Natural killer cell (primary cell): Measurements from ENCODE around the gene MYCN. TPM values are rescaled to one million over a fixed set of nuclear protein-coding genes. Genes with fewer than 3 reads are reported as not detected.

ENCODE experiments used
- ATAC-seq, 3 donors: fragments of 150-1000 bp in 2 of 3; fragments of 200-7000 bp in 1 of 3; cut with Tn5 transposase; 1 replicate in 1 of 3; 2 replicates in 2 of 3; pipeline ENCODE4 v1.10.0; 2021; ENCODE audit warnings: mild to moderate bottlenecking in 2 of 3, moderate library complexity in 2 of 3
- DNase-seq, 2 donors: peaks; one replicate each; pipeline versions ENCODE4 v3.0.0 to v3.0.0-alpha.2; 2013 to 2021; ENCODE audit warnings: mixed read lengths in 1 of 2
- H3K27ac ChIP-seq: one replicate; pipeline ENCODE4 v1.5.1; 2013; ENCODE audit warnings: mild to moderate bottlenecking, low read length
- H3K27me3 ChIP-seq: one replicate; pipeline ENCODE4 v1.6.1; 2013; ENCODE audit warnings: low read length; ENCODE audit not compliant: control insufficient read depth, insufficient read depth
- H3K36me3 ChIP-seq: one replicate; pipeline ENCODE4 v1.6.1; 2013; ENCODE audit warnings: low read length; ENCODE audit not compliant: control insufficient read depth, insufficient read depth
- H3K4me1 ChIP-seq: one replicate; pipeline ENCODE4 v1.6.1; 2013; ENCODE audit warnings: low read length; ENCODE audit not compliant: control insufficient read depth, insufficient read depth
- H3K4me3 ChIP-seq: one replicate; pipeline ENCODE4 v1.5.1; 2013; ENCODE audit warnings: low read length
- H3K9me3 ChIP-seq: one replicate; pipeline ENCODE4 v1.6.1; 2013; ENCODE audit warnings: low read length; ENCODE audit not compliant: control insufficient read depth, insufficient read depth
- H3K27ac Mint-ChIP-seq, 2 donors: one replicate each; pipeline ENCODE4 v1.8.0; 2022; ENCODE audit warnings: mild to moderate bottlenecking in 2 of 2, mixed read lengths in 2 of 2, moderate library complexity in 1 of 2
- H3K27me3 Mint-ChIP-seq, 2 donors: one replicate each; pipeline ENCODE4 v1.8.0; 2022; ENCODE audit warnings: low read depth in 2 of 2, mixed read lengths in 2 of 2
- H3K36me3 Mint-ChIP-seq: one replicate; pipeline ENCODE4 v1.8.0; 2022; ENCODE audit warnings: mixed read lengths
- H3K4me1 Mint-ChIP-seq, 2 donors: one replicate each; pipeline ENCODE4 v1.8.0; 2022; ENCODE audit warnings: mixed read lengths in 2 of 2
- H3K4me3 Mint-ChIP-seq: one replicate; pipeline ENCODE4 v1.8.0; 2022; ENCODE audit warnings: mild to moderate bottlenecking, moderate library complexity, mixed read lengths
- H3K9me3 Mint-ChIP-seq, 2 donors: one replicate each; pipeline ENCODE4 v1.8.0; 2022; ENCODE audit warnings: mixed read lengths in 2 of 2
- CTCF ChIP-seq: fragments of 200-600 bp; IDR thresholded peaks from one replicate; pipeline ENCODE4 v1.8.0; 2022; ENCODE audit warnings: antibody characterized with exemption
- WGBS: methylation state at CpG from one replicate; pipeline ENCODE4 v1.1.7; 2013; ENCODE audit warnings: missing lambda C conversion rate; ENCODE audit not compliant: insufficient coverage; 5-methylcytosine and 5-hydroxymethylcytosine counted together
- intact Hi-C: fragments of 100-400 bp; cut with micrococcal nuclease; formaldehyde crosslinking; loops from one replicate; pipeline ENCODE4 v1.14.2; 2022
- total RNA-seq, 4 donors: library from RNA; stranded (reverse); fragments of 120-200 nt in 1 of 4; gene quantifications; one replicate each; pipeline versions ENCODE4 v1.2.3 to v1.2.4, GENCODE V29; 2013 to 2022

MYCN gene
- total RNA-seq, 3 donors from 2014 or later (not counting 1 experiment from before 2014, with no cell fraction given) = 0.18 TPM; not detected in 2

- H3K9me3 Mint-ChIP-seq = peaks cover 8 to 10% of the 10 kb centered on the region in 2 donors
- Histone ChIP-seq H3K9me3 (peaks cover 2% of the 10 kb centered on the region), H3K4me3 (no peak overlapping the region), H3K36me3 (no peaks in the 10 kb centered on the region), H3K27me3 (no peaks in the 10 kb centered on the region), H3K27ac (no peak overlapping the region), H3K4me1 (no peaks in the 10 kb centered on the region)
- DNase-seq (no peak), ATAC-seq (no peak)
- WGBS = no CpG with 5 or more reads among the region's 2 CpGs
- H3K4me3 Mint-ChIP-seq = no peak overlapping the region
- intact Hi-C loops = no loop called here
- no peak overlapping the region for H3K27ac Mint-ChIP-seq
- no peaks in the 10 kb centered on the region for H3K4me1 Mint-ChIP-seq
- peaks cover 0 to 10% of the 10 kb centered on the region in 2 donors for H3K27me3 Mint-ChIP-seq
- no peaks in the 10 kb centered on the region for H3K36me3 Mint-ChIP-seq
- no peak for TF ChIP-seq CTCF
These were observed 41.1 kb upstream of the MYCN start for GRCh38 chr2:15899327-15899612.

GRCh38 chr2:15899751-15900493, 40.4 kb upstream of the MYCN start:
- Mint-ChIP-seq H3K27ac (no peak overlapping the region), H3K4me3 (no peak overlapping the region), H3K36me3 (no peaks in the 10 kb centered on the region), H3K27me3 (peaks cover 0 to 10% of the 10 kb centered on the region in 2 donors), H3K9me3 (peaks cover 8 to 10% of the 10 kb centered on the region in 2 donors), H3K4me1 (no peaks in the 10 kb centered on the region)
- ATAC-seq = no peak
- Histone ChIP-seq H3K4me3 (no peak overlapping the region), H3K27me3 (no peaks in the 10 kb centered on the region), H3K27ac (no peak overlapping the region), H3K36me3 (no peaks in the 10 kb centered on the region), H3K4me1 (no peaks in the 10 kb centered on the region), H3K9me3 (peaks cover 2% of the 10 kb centered on the region)
- DNase-seq = no peak
- TF ChIP-seq CTCF = no peak
- intact Hi-C loops = no loop called here
- 100% methylated on average over 5 of the region's 6 CpGs for WGBS

- no peaks in the 10 kb centered on the region for H3K36me3 Mint-ChIP-seq
- intact Hi-C loops = no loop called here
- no peak overlapping the region for H3K27ac Mint-ChIP-seq
- peaks cover 8 to 10% of the 10 kb centered on the region in 2 donors for H3K9me3 Mint-ChIP-seq
- no peak overlapping the region for H3K27ac ChIP-seq
- peaks cover 2% of the 10 kb centered on the region for H3K9me3 ChIP-seq
- no peak for ATAC-seq
- WGBS = 92% methylated on average over 4 of the region's 5 CpGs
- no peaks in the 10 kb centered on the region for H3K4me1 Mint-ChIP-seq
- no peak for DNase-seq
- no peaks in the 10 kb centered on the region for H3K4me1 ChIP-seq
- H3K4me3 ChIP-seq = no peak overlapping the region
- H3K27me3 Mint-ChIP-seq = peaks cover 3 to 16% of the 10 kb centered on the region in 2 donors
- H3K4me3 Mint-ChIP-seq = no peak overlapping the region
- no peaks in the 10 kb centered on the region for H3K27me3 ChIP-seq
- no peak for TF ChIP-seq CTCF
- no peaks in the 10 kb centered on the region for H3K36me3 ChIP-seq
These were observed 39.1 kb upstream of the MYCN start for GRCh38 chr2:15901095-15901807.
